HEK293 (cell line): ENCODE data around the gene ZSWIM3.

Experiments
- GFI1B ChIP-seq: fragments of 450-650 bp; formaldehyde crosslinking; IDR thresholded peaks from 2 replicates; pipeline ENCODE4 v1.5.1; 2016; ENCODE audit warnings: missing biosample characterization, missing genetic modification characterization
- GLIS2 ChIP-seq: fragments of 450-650 bp; formaldehyde crosslinking; IDR thresholded peaks from 2 replicates; pipeline ENCODE4 v1.5.1; 2016; ENCODE audit warnings: missing biosample characterization, missing genetic modification characterization
- KLF9 ChIP-seq: fragments of 450-650 bp; formaldehyde crosslinking; IDR thresholded peaks from 2 replicates; pipeline ENCODE4 v1.5.1; 2016; ENCODE audit warnings: missing biosample characterization, missing genetic modification characterization, low read depth
- PRDM10 ChIP-seq: fragments of 450-650 bp; formaldehyde crosslinking; IDR thresholded peaks from 2 replicates; pipeline ENCODE4 v1.5.1; 2016; ENCODE audit warnings: missing biosample characterization, missing genetic modification characterization
- RBAK ChIP-seq: fragments of 450-650 bp; formaldehyde crosslinking; IDR thresholded peaks from 2 replicates; pipeline ENCODE4 v1.5.1; 2016; ENCODE audit warnings: missing biosample characterization, missing genetic modification characterization
- SETDB1 ChIP-seq: IDR thresholded peaks from one replicate; pipeline ENCODE4 v1.6.1; 2017; ENCODE audit warnings: mild to moderate bottlenecking, low read length, moderate library complexity, mixed read lengths; ENCODE audit not compliant: insufficient read length
- YY1 ChIP-seq: fragments of 450-650 bp; formaldehyde crosslinking; IDR thresholded peaks from 2 replicates; pipeline ENCODE4 v1.5.1; 2018; ENCODE audit warnings: missing biosample characterization, missing genetic modification characterization
- ZBTB44 ChIP-seq: fragments of 450-650 bp; IDR thresholded peaks from 2 replicates; pipeline ENCODE4 v1.5.1; 2018; ENCODE audit warnings: missing biosample characterization, mild to moderate bottlenecking, missing genetic modification characterization
- ZBTB48 ChIP-seq: fragments of 450-650 bp; formaldehyde crosslinking; IDR thresholded peaks from 2 replicates; pipeline ENCODE4 v1.5.1; 2016; ENCODE audit warnings: missing biosample characterization, missing genetic modification characterization
- ZBTB7A ChIP-seq: fragments of 450-650 bp; formaldehyde crosslinking; IDR thresholded peaks from 2 replicates; pipeline ENCODE4 v1.5.1; 2016; ENCODE audit warnings: low read depth, missing biosample characterization, missing genetic modification characterization
- ZBTB8A ChIP-seq: fragments of 450-650 bp; formaldehyde crosslinking; IDR thresholded peaks from 2 replicates; pipeline ENCODE4 v1.5.1; 2016; ENCODE audit warnings: missing biosample characterization, missing genetic modification characterization
- ZFP41 ChIP-seq: fragments of 450-650 bp; formaldehyde crosslinking; IDR thresholded peaks from 2 replicates; pipeline ENCODE4 v1.5.1; 2016; ENCODE audit warnings: missing biosample characterization, missing genetic modification characterization, borderline replicate concordance
- ZNF169 ChIP-seq: fragments of 450-650 bp; formaldehyde crosslinking; IDR thresholded peaks from 2 replicates; pipeline ENCODE4 v1.5.1; 2016; ENCODE audit warnings: missing biosample characterization, missing genetic modification characterization
- ZNF26 ChIP-seq: fragments of 450-650 bp; formaldehyde crosslinking; IDR thresholded peaks from 2 replicates; pipeline ENCODE4 v1.5.1; 2016; ENCODE audit warnings: missing biosample characterization, missing genetic modification characterization
- ZNF391 ChIP-seq: fragments of 450-650 bp; formaldehyde crosslinking; IDR thresholded peaks from 2 replicates; pipeline ENCODE4 v1.5.1; 2016; ENCODE audit warnings: low read depth, missing biosample characterization, missing genetic modification characterization, borderline replicate concordance
- ZNF394 ChIP-seq: fragments of 450-650 bp; formaldehyde crosslinking; IDR thresholded peaks from 2 replicates; pipeline ENCODE4 v1.5.1; 2016; ENCODE audit warnings: missing biosample characterization, missing genetic modification characterization, mild to moderate bottlenecking, moderate library complexity, borderline replicate concordance
- ZNF416 ChIP-seq: fragments of 450-650 bp; formaldehyde crosslinking; IDR thresholded peaks from 2 replicates; pipeline ENCODE4 v1.5.1; 2016; ENCODE audit warnings: missing biosample characterization, missing genetic modification characterization
- ZNF423 ChIP-seq: fragments of 450-650 bp; formaldehyde crosslinking; IDR thresholded peaks from 2 replicates; pipeline ENCODE4 v1.5.1; 2016; ENCODE audit warnings: missing biosample characterization, missing genetic modification characterization
- ZNF623 ChIP-seq: fragments of 450-650 bp; formaldehyde crosslinking; IDR thresholded peaks from 2 replicates; pipeline ENCODE4 v1.5.1; 2016; ENCODE audit warnings: missing biosample characterization, missing genetic modification characterization
- ZNF629 ChIP-seq: fragments of 450-650 bp; formaldehyde crosslinking; IDR thresholded peaks from 2 replicates; pipeline ENCODE4 v1.5.1; 2017; ENCODE audit warnings: missing biosample characterization, missing genetic modification characterization
- ZNF658 ChIP-seq: fragments of 450-650 bp; formaldehyde crosslinking; IDR thresholded peaks from 2 replicates; pipeline ENCODE4; 2016; ENCODE audit warnings: missing biosample characterization, missing genetic modification characterization
- ZNF768 ChIP-seq: fragments of 450-650 bp; formaldehyde crosslinking; IDR thresholded peaks from 2 replicates; pipeline ENCODE4 v1.5.1; 2018; ENCODE audit warnings: missing biosample characterization, mild to moderate bottlenecking, missing genetic modification characterization
- ZNF776 ChIP-seq: fragments of 450-650 bp; formaldehyde crosslinking; IDR thresholded peaks from 2 replicates; pipeline ENCODE4 v1.5.0; 2017; ENCODE audit warnings: missing biosample characterization, missing genetic modification characterization, borderline replicate concordance
- ZXDB ChIP-seq: fragments of 450-650 bp; formaldehyde crosslinking; IDR thresholded peaks from 2 replicates; pipeline ENCODE4 v1.5.1; 2016; ENCODE audit warnings: missing biosample characterization, missing genetic modification characterization
- TF ChIP-seq, protein P1 (sequence below): fragments of 450-650 bp; formaldehyde crosslinking; IDR thresholded peaks from 2 replicates; pipeline ENCODE4 v1.5.1; 2017; ENCODE audit warnings: missing biosample characterization, missing genetic modification characterization
- TF ChIP-seq, protein P2 (sequence below): fragments of 450-650 bp; formaldehyde crosslinking; IDR thresholded peaks from 2 replicates; pipeline ENCODE4 v1.5.1; 2016; ENCODE audit warnings: missing biosample characterization, missing genetic modification characterization

ZSWIM3 gene

GRCh38 chr20:45857114-45857881 lies at the start of gene ZSWIM3, which contains the start of gene ACOT8 (continued):
- peak; percentile 39 for TF ChIP-seq ZBTB7A (tag by site-specific recombination)
- TF ChIP-seq, protein P1, sequence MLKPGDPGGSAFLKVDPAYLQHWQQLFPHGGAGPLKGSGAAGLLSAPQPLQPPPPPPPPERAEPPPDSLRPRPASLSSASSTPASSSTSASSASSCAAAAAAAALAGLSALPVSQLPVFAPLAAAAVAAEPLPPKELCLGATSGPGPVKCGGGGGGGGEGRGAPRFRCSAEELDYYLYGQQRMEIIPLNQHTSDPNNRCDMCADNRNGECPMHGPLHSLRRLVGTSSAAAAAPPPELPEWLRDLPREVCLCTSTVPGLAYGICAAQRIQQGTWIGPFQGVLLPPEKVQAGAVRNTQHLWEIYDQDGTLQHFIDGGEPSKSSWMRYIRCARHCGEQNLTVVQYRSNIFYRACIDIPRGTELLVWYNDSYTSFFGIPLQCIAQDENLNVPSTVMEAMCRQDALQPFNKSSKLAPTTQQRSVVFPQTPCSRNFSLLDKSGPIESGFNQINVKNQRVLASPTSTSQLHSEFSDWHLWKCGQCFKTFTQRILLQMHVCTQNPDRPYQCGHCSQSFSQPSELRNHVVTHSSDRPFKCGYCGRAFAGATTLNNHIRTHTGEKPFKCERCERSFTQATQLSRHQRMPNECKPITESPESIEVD (tag by site-specific recombination) = no peak
- no peak for TF ChIP-seq ZNF768 (tag by site-specific recombination)
- no peak for TF ChIP-seq ZNF423 (tag by site-specific recombination)
- no peak for TF ChIP-seq ZNF169 (tag by site-specific recombination)
- TF ChIP-seq ZBTB48 = peak; percentile 81
- no peak for TF ChIP-seq ZNF416 (tag by site-specific recombination)
- TF ChIP-seq ZFP41 (tag by site-specific recombination) = no peak
- TF ChIP-seq ZNF776 (tag by site-specific recombination) = no peak
- peak; percentile 57; the same call in 1 of the 2 replicates for TF ChIP-seq YY1 (tag by site-specific recombination)
- TF ChIP-seq GLIS2 (tag by site-specific recombination) = peak; percentile 91
- TF ChIP-seq SETDB1 = no peak
- no peak for TF ChIP-seq RBAK (tag by site-specific recombination)
- TF ChIP-seq ZNF623 (tag by site-specific recombination) = no peak
- TF ChIP-seq GFI1B = no peak
- TF ChIP-seq ZBTB44 (tag by site-specific recombination) = 0 out of 2 replicates have a peak, but pooled peaks have one; percentile 2
- TF ChIP-seq ZBTB8A = peak; percentile 47
- TF ChIP-seq, protein P2, sequence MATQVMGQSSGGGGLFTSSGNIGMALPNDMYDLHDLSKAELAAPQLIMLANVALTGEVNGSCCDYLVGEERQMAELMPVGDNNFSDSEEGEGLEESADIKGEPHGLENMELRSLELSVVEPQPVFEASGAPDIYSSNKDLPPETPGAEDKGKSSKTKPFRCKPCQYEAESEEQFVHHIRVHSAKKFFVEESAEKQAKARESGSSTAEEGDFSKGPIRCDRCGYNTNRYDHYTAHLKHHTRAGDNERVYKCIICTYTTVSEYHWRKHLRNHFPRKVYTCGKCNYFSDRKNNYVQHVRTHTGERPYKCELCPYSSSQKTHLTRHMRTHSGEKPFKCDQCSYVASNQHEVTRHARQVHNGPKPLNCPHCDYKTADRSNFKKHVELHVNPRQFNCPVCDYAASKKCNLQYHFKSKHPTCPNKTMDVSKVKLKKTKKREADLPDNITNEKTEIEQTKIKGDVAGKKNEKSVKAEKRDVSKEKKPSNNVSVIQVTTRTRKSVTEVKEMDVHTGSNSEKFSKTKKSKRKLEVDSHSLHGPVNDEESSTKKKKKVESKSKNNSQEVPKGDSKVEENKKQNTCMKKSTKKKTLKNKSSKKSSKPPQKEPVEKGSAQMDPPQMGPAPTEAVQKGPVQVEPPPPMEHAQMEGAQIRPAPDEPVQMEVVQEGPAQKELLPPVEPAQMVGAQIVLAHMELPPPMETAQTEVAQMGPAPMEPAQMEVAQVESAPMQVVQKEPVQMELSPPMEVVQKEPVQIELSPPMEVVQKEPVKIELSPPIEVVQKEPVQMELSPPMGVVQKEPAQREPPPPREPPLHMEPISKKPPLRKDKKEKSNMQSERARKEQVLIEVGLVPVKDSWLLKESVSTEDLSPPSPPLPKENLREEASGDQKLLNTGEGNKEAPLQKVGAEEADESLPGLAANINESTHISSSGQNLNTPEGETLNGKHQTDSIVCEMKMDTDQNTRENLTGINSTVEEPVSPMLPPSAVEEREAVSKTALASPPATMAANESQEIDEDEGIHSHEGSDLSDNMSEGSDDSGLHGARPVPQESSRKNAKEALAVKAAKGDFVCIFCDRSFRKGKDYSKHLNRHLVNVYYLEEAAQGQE (tag by site-specific recombination) = peak; percentile 35; the same call in 1 of the 2 replicates
- TF ChIP-seq ZNF391 (tag by site-specific recombination) = 0 out of 2 replicates have a peak, but pooled peaks have one; percentile 50
- TF ChIP-seq PRDM10 (tag by site-specific recombination) = peak; percentile 70
- TF ChIP-seq ZNF658 (tag by site-specific recombination) = no peak
- peak; percentile 82 for TF ChIP-seq ZXDB
- TF ChIP-seq ZNF26 = no peak
- 0 out of 2 replicates have a peak, but pooled peaks have one; percentile 40 for TF ChIP-seq ZNF394 (tag by site-specific recombination)
- TF ChIP-seq ZNF629 (tag by site-specific recombination) = peak; percentile 38; the same call in 1 of the 2 replicates
- 0 out of 2 replicates have a peak, but pooled peaks have one; percentile 37 for TF ChIP-seq KLF9
